Bronchial epithelial cell (primary cell): ENCODE results near the gene SMARCB1. TPM values are rescaled to one million over a fixed set of nuclear protein-coding genes. Genes with fewer than 3 reads are reported as not detected.

Source experiments
- DNase-seq: peaks from one replicate; pipeline ENCODE4 v3.0.0-alpha.2; 2010; ENCODE audit warnings: low read depth
- FAIRE-seq: peaks from 2 replicates; lab custom pipeline; 2011; peaks lifted over from hg19 to GRCh38; lab: Jason Lieb, UNC
- H3K27me3 ChIP-seq: 2 replicates; pipeline ENCODE4 v1.5.1; 2011; ENCODE audit warnings: low read length; ENCODE audit not compliant: control insufficient read depth, insufficient read depth
- H3K36me3 ChIP-seq: 2 replicates; pipeline ENCODE4 v1.5.1; 2011; ENCODE audit warnings: low read length; ENCODE audit not compliant: control insufficient read depth, insufficient read depth
- H3K4me3 ChIP-seq: 2 replicates; pipeline ENCODE4 v1.5.1; 2011; ENCODE audit warnings: mild to moderate bottlenecking, low read depth, low read length, control low read depth
- total RNA-seq: library from RNA; depleted of rRNA; stranded (reverse); fragments of >200 nt; gene quantifications from 2 replicates; pipeline ENCODE4 v1.2.1, GENCODE V29; 2014
- TF ChIP-seq, protein P1 (sequence below): IDR thresholded peaks from 2 replicates; pipeline ENCODE4 v1.5.1; 2011; ENCODE audit warnings: mild to moderate bottlenecking, moderate library complexity, low read length, control low read depth, inconsistent platforms; ENCODE audit not compliant: insufficient read depth, severe bottlenecking

Gene SMARCB1
- total RNA-seq, 1 donor from 2014 or later = 19.5 TPM

- no peak for FAIRE-seq
- TF ChIP-seq, protein P1, sequence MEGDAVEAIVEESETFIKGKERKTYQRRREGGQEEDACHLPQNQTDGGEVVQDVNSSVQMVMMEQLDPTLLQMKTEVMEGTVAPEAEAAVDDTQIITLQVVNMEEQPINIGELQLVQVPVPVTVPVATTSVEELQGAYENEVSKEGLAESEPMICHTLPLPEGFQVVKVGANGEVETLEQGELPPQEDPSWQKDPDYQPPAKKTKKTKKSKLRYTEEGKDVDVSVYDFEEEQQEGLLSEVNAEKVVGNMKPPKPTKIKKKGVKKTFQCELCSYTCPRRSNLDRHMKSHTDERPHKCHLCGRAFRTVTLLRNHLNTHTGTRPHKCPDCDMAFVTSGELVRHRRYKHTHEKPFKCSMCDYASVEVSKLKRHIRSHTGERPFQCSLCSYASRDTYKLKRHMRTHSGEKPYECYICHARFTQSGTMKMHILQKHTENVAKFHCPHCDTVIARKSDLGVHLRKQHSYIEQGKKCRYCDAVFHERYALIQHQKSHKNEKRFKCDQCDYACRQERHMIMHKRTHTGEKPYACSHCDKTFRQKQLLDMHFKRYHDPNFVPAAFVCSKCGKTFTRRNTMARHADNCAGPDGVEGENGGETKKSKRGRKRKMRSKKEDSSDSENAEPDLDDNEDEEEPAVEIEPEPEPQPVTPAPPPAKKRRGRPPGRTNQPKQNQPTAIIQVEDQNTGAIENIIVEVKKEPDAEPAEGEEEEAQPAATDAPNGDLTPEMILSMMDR = no peak
Observed at GRCh38 chr22:23789121-23789520, 2.4 kb downstream of the SMARCB1 start.

GRCh38 chr22:23789638-23790037 is 2.9 kb downstream of the SMARCB1 start:
- H3K27me3 ChIP-seq = no peaks in the 10 kb centered on the region
- FAIRE-seq (no peak), DNase-seq (no peak)
- no peak overlapping the region for H3K4me3 ChIP-seq
- H3K36me3 ChIP-seq = peaks cover 16% of the 10 kb centered on the region
- TF ChIP-seq, protein P1 = no peak

More at GRCh38 chr22:23789121-23789520, 2.4 kb downstream of the SMARCB1 start:
- no peak overlapping the region for H3K4me3 ChIP-seq
- DNase-seq = no peak
- peaks cover 14% of the 10 kb centered on the region for H3K36me3 ChIP-seq
- no peaks in the 10 kb centered on the region for H3K27me3 ChIP-seq

GRCh38 chr22:23790819-23791737 is 4.3 kb downstream of the SMARCB1 start:
- DNase-seq (no peak), FAIRE-seq (no peak)
- Histone ChIP-seq H3K27me3 (no peaks in the 10 kb centered on the region), H3K36me3 (peaks cover 17% of the 10 kb centered on the region), H3K4me3 (no peak overlapping the region)
- TF ChIP-seq, protein P1 = no peak

- Histone ChIP-seq H3K4me3 (no peak overlapping the region), H3K36me3 (peaks cover 19% of the 10 kb centered on the region), H3K27me3 (no peaks in the 10 kb centered on the region)
- TF ChIP-seq, protein P1 = no peak
- FAIRE-seq (no peak), DNase-seq (no peak)
Observed at GRCh38 chr22:23791738-23792645, 5.2 kb downstream of the SMARCB1 start.

- peak; percentile 93 for FAIRE-seq
- no peak overlapping the region for H3K4me3 ChIP-seq
- TF ChIP-seq, protein P1 = no peak
- H3K27me3 ChIP-seq = no peaks in the 10 kb centered on the region
- H3K36me3 ChIP-seq = peaks cover 19% of the 10 kb centered on the region
- DNase-seq = no peak
Observed at GRCh38 chr22:23793326-23793725, 6.6 kb downstream of the SMARCB1 start.
